GM21786 (cell line): ENCODE results near the gene MRPL39.

Source experiments
- ATAC-seq: cut with Tn5 transposase; IDR thresholded peaks from one replicate; pipeline ENCODE4 v1.9.1; 2021; ENCODE audit not compliant: unreplicated experiment

Gene MRPL39

DNA sequence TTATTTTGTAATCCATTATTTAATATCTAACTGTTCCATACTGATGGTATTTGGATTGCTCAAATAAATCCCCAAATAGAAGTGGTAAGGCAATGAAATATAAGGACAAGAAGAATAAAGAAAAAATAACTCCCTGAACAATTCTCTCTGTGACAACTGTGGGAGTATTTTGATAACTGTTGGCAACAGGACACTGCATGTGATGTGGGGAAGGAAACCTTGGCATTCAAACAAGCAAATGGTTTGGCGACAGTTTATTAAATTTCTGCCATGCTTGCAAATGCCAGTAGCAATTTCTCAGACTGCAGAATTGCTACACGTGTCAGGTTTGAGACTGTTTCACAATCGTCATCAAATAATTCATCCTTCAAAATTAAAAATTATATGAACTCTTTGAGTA is 8.6 kb upstream of the MRPL39 start:
- ATAC-seq = no peak

DNA sequence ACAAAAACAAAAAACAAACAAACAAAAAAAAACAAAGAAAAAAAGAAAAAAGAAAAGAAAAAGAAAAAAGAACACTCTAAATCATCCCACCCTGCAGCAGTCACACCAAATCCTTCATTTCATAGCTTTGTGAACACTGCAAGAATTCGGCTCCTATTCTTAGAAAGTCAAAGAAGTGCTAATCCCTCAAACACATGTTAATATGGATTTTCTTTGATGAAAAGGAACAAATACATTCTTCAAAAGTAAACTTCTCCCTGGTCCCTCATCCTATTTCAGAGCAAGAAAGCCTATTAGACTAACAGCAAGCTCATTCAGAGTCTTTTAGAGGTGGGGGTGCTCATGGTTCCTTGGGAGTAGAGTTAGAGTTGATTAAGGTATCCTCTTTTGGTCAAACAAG is 7.2 kb upstream of the MRPL39 start:
- ATAC-seq = no peak

DNA sequence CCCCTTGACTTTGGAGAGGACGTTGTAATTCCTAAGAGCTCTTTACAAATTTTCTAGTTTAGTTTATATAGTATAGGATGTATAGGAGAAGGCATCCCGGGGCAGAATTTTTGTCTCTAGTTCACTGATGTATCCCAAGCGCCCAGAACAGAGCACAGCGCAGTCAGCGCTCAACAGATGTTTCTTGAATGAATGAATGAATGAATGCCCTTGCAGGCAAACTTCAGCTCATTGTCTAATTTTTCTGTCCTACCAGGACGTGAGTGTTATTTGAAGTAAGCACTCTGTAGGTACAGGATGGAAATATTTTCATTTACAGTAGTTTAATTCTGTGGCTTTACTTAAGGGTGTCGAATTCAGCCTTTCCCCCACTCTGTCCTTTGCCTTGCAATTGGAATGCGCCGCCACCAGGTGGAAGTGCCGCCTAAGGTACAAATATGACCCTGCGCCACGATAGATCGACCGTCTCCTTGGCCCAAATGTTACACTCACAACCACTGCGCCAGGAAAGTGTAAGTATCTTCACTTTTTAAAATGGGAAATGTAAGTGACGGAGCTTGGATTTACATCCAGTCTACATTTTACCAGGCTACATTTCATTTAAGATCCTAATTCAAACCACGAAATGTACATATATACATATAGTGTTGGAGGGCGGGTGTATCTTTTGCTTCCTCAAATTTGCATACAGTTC is 910 bp upstream of the MRPL39 start:
- peak; percentile 78 for ATAC-seq

DNA sequence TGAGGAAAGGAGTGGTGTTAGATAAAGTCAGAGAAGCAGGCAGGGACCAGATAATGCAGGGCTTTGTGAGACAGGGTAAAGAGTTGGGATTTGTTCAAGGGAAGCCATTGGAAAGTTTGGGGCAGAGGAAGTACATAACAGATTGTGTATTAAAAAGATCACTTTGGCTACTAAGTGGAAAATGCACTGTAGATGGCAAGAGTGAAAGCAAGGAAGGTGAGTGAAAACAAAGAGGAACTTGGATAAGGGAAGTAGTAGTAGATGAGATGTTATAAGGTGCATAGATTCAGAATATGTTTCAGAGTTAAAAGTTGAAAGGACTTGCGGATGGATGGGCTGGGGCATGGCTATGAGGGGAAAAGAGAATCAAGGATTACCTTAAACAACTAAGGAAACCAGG is 17.4 kb downstream of the MRPL39 start:
- ATAC-seq = no peak

DNA sequence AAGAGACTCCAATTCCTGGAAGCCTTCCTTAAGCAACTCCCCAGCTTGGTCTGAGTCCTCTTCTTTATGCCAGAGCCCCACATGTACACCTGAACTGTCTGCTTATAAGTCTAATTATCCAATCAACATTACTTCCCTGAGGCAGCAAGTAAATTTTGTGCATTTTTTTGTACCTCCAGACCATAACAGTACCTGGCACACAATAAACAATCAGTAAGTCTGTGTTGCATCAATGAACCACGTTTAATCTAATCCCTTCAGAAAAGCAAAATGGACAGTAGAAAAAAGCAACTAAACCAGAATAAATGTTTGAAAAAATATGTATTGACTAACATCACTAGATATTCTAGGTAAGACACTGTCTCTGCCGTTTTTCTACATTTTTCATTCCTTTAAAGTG is 20.5 kb downstream of the MRPL39 start:
- no peak for ATAC-seq

DNA sequence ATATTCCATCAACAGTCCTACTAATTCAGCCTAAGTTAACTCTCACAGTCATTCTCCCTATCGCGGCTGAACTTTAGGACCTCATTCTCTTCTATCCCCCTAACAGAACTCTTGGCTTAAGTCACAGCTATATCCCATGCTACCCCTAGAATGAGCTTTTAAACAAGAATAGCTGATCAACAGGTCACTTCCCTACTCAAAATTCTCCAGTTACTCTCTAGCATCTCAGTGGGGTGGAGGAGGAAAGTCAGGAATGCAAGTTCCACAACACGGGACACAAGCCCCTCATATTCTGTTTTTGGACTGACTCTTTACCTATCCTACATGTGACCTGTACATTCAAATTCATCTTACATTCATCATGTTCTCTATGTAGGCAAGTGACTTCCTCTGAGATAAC is 21.0 kb downstream of the MRPL39 start:
- ATAC-seq = no peak

DNA sequence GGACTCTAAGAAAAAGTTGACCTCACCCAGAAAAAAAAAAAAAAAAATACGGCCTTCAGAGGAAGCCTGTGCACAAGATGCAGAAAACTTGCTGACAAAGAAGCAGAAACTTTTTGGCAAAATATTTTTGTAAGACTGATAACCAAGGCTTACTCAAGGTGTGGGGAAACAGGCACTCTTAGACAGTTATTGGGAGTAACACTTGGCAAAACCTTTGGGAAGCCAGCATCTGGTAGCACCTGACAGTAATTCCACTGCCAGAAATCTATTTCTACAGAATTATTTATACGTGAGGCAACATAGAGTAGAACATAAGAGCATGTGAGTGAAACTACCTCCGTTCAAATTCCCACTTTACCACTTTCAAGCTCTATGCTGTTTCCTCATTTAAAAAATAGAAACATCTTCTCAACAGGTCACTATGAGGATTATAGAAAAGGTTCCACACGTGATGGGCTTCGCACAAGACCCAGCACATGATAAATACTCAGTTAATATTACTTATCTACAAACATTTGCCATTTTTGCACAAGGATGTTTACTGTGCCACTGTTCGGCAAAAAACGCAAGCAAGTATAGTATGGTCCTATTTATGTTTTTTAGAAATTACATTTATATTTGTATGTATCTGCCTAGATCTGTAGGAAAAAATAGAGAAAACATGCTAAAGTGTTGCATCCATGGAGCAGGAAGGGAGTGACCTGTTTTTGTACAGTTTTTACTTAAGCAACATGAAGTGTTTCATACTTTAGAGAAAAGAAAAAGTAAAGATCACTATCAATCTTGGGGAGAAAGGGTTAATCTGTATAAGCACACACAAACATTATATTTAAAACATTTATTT is 22.2 kb downstream of the MRPL39 start:
- ATAC-seq = no peak

DNA sequence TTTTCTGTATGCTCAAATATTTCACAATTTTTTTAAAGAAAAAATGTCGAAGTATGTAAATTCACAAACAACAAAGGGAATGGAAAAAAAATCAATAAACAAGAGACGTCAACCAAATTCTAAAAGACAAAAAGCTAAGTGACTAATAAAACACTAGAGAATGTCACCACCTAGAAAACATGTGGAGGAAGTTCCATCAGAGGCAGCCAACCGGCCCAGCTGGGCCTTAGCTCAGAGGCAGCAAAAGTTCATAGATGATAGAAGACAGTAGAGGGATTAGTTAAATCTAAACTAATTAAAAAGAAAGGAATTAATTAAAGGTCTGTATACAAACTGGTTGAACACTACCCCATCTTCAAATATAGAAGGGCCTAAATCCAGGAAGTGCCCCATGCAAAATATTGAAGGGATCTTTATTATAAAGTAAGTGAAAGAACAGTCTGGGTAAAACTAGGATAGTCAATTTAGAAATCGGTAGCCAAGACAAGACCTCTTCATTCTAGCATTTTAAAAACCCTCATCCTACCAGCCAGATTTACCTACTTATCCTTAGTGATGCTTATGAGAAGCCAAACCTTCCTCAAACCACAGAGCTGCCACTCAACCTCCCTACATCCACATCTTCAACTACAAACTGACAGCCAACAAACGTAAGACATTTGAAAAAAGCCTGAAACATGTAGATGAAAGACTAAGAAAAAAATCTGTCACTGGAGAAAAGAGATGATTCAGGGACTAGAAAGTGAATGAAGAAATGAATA is 23.7 kb downstream of the MRPL39 start:
- no peak for ATAC-seq

DNA sequence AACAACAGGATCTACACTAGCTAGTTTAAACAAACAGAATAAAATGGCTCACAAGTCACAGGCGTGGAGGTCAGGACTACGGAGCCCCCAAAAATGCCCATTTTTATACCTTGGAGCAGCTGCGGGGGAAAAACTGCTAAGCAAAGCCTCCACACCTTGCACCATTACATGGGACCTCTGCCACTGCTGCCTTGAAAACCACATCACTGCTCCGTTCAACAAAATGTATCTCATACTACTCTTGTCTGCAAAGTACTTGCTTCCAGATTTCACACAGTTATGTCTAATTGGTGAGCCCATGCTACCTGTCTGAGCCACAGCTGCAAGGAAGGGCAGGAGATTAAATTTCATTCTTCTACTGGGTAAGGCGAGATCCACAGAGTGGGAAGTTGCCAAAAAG is 24.4 kb downstream of the MRPL39 start:
- no peak for ATAC-seq

DNA sequence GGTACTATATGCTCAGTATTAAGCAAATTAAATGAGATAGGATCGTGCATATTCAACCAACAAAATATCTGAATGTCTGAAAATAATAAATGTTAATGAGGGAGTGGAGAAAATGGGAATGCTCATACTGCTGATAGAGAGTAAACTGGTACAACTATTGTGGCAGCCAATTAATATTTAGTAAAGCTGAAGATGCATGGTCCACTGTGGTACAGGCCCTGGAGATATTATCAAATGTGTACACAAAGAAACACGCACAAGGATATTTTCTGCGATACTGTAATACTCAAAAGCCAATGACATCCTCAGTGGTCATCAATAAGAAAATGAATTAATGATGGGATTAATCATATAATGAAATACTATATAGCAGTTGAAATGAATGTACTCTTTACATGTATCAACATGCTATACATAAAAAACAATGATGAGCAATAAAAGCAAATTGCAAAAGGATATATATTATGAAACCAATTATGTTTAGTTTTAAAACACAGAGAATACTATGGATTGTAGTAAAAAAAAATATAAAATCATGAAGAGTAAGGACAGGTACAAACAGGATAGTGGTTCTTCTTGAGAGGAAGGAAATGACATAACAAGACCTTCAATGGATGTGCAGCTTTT is 25.0 kb downstream of the MRPL39 start:
- no peak for ATAC-seq

DNA sequence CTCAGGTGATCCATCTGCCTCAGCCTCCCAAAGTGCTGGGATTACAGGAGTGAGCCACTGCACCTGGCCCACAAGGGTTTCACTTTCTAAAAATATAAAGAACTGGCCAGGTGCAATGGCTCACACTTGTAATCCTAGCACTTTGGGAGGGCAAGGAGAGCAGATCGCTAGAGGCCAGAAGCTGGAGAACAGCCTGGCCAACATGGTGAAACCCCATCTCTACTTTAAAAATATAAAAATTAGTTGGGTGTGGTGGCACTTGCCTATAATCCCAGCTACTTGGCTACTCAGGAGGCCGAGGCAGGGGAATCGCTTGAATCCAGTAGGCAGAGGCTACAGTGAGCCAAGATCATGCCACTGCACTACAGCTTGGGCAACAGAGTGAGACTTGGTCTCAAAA is 25.7 kb downstream of the MRPL39 start:
- ATAC-seq = no peak

DNA sequence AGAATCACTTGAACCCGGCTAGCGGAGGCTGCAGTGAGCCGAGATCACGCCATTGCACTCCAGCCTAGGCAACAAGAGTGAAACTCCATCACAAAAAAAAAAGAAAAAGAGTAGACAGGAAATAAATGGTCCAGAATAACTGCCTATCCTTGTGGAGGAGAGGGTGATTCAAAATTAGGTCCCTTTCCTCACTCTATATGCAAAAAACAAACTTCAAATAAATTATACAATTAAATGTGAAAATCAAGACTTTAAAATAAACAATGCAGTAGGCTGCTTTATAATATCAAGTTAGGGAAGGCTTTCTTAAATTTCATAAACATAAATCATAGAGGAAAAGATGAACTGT is 26.4 kb downstream of the MRPL39 start:
- no peak for ATAC-seq

DNA sequence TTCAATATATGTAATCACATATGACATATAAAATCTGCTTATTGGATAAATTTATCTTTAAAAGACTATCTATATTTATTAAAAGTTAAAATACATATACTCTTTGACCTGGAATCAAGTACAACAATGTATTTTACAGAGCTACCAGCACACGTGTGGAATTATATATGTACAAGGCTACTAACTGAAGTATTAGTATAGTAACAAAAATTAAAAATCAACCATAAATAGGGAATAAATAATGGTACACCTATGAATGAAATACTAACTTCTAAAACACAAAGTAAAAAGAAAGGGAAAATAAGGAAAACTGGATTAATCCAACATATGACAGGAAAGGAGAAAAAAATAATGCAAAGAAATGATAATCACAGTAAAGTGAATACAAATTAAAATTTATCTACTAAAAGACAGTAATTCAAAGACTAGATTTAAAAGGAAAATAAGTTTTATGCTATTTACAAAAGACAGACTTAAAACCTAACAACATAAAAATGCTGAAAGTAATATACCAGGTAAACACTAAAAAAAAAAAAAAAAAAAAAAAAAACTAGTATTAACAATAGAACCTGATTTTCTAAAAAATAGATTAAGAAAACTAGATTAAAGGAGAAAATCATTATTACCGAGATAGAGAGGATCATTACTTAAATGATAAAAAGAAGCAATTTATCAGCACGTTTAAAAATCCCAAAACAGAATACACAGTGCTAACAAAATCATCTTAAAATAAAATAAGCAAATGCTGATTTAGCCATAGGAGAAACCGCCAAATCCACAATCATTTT is 27.9 kb downstream of the MRPL39 start:
- no peak for ATAC-seq

DNA sequence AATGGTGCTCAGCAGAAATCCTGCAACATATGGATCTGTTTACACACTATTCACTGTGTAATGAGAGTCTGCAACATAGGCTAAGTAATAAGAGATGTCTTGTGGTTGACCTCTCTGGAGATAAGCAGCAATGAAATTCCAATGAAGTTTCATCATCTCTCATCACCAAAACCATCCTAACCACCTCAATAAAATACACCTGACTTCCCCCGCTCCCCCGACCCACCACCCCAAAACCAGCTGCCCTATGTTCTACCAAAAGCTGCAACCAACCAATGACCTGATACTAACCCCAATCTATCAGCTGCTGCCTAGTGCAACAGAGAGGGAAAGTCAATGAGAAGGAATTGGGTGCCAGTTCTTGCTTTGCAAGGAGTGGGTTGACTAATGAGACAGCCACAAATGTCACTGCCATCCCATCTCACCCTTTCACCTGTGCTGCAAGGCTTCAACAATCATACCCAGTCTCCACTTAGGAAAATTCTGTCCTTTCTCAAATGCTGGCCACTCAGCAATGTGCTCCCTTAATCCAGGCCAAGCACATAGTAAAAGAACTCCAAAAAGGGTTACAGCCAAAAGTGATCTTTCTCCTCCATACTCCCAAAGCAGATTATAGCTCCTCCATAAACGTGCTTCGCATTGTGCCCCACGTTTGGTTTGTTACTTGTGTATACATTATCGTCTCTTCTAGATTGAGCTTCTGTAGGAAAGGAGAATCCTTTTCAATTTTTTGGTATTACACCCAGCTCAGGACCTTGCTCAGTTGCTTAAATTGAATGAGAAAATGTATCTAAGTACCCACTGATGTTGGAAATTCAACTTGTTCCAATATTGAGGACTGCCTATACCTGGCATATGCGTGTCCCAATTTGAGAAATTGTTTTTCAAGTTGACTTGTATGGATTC is 29.0 kb downstream of the MRPL39 start:
- ATAC-seq = peak; percentile 30

DNA sequence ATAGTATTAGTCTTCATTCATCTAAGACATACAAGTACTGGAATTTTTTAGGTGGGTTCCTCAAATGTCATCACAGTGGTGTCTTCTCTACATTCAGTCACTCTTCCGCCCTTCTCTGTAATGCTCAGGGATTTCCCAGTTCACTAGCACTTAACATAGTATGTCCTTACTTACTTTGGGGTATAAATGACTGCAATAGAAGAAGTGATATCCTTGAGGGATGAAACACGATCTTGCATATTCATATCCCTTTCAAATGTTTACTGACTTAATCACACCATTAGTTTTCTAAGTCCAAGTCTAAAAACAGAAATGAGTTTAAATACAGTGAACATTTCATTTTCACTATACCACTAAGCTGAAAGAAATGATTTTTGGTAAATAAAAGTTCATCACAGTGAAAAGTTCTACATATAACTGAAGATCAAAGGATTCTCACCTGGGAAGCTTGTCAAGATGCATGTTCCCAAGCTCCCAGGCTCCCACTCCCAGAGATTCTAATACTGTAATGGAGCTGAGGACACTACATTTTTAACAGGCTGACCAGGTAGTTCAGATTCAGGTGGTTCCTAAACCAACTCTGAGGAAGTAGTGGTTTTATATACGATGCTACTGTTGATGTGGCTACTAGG is 29.7 kb downstream of the MRPL39 start:
- ATAC-seq = peak; percentile 11

DNA sequence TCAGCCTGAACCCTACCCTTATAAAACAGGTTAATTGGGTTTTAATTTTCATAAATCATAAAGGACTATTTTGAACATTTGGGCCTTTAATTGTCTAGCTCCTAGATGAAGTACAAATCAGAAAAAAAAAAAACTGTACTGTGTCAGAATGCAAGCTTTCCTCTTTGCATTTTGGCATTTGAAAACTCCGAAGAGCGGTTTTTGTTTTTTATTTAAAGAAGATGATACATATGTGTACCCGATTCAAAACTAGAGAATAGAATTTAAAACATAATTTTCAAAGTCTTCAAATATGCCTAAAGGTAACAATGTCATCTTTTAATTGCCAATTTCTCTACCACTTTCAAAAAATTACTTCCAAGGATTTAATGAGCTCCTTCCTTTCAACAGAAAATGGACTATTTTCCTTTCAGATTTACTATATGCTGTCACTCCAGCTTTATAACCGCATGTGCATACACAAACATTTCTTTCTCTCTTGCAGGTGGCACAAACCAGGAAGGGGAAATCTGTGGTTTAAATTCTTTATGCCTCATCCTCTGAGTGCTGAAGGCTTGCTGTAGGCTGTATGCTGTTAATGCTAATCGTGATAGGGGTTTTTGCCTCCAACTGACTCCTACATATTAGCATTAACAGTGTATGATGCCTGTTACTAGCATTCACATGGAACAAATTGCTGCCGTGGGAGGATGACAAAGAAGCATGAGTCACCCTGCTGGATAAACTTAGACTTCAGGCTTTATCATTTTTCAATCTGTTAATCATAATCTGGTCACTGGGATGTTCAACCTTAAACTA is 33.7 kb downstream of the MRPL39 start:
- peak; percentile 18 for ATAC-seq

DNA sequence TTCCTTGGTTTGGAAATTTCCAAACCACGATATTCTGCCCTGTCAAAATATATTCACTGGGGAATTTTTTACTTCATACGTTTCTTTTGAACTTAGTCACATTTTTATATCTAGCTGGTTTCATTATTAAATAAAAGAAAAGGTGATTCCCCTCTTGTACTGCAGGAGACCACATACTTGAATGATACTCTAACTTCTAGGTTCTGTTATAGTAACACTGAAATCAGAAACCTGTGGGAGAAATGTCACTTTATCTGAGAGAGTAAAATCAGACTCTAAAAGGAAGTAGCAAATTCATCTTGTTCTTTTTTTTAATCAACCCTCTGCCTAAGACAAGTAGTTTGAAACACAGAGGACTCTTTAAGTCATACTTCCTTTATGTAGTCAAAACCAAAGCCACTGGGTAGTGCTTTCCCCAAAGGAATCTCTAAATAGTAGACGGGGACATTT is 34.4 kb downstream of the MRPL39 start:
- peak; percentile 46 for ATAC-seq

DNA sequence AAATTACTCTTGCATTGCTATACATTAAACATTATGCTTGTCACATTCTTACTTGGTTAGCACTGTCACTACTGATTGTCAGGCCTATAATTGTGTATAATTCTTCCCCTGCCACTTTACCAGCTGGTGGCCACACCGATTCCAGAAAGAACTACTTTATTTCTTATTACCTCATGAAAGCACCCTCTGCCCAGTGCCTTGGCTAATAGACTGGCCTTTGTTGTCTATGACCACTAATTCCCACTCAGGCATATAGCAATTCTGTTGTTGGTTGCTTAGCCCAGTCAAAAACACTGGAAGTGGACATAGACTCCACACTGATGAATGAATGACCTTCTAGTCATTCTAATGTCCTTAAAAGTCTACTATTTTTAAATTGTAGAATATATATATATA is 35.6 kb downstream of the MRPL39 start:
- no peak for ATAC-seq
